NCI-H2227 (cell line): ENCODE results near the gene HSD11B2.

Experiments used
- DNase-seq: peaks from one replicate; lab custom pipeline; 2025; ENCODE audit not compliant: unreplicated experiment; lab: John Stamatoyannopoulos, UW

The HSD11B2 gene

DNA sequence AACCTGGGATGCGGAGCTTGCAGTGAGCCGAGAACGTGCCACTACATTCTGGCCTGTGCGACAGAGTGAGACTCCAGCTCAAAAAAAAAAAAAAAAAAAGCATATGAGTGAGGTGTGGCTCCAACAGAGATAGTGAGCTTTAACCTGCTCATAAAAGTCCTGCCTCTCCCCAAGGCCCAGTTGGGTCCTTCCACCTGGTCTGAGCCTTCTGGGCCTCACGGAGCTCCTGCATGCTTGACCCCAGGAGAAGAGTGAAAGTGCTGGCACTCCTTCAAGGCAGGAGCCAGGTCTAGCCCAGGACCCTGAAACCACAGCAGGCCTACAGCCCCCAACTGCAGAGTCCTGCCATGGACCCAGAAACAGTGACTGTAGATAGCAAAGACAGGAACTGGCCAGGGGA is 17.7 kb downstream of the HSD11B2 start:
- DNase-seq, result no peak

- DNase-seq, result no peak
These were observed 18.4 kb downstream of the HSD11B2 start for GRCh38 chr16:67449336-67449735.

- DNase-seq, result no peak
These were observed 18.8 kb downstream of the HSD11B2 start for GRCh38 chr16:67449739-67450138.

DNA sequence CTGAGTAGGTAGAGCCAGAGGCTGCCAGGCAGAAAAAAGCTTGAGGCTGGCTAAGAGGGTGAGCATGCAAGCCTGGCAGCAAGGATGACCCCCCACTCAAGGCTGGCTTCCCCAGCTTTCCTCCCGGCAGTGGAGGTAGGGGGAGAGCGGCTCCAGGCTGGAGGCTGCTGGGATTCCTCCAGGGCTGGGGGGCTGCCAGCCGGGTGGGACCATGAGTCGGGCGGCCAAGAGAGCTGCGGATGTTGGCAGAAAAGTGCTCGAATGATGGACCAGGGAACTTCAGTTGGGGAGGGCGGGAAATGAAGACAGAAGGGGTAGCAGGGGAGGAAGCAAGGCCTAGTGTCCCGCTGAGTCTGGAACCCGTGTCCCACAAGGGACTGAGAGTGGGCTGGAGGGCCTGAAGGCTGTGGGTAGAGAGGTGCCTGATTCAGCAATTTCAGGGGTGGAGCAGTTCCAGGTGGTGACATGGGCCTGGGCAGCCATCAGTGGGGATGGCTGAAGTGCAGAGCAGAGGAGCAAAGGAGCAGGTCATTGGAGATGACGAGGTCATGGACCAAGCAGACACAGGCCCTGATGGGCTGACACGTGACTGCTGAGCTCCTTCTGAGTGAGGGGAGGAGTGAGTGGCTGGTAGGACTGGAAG is 20.3 kb downstream of the HSD11B2 start:
- no peak for DNase-seq

- no peak for DNase-seq
These were observed 20.9 kb downstream of the HSD11B2 start for GRCh38 chr16:67451704-67452435.

DNA sequence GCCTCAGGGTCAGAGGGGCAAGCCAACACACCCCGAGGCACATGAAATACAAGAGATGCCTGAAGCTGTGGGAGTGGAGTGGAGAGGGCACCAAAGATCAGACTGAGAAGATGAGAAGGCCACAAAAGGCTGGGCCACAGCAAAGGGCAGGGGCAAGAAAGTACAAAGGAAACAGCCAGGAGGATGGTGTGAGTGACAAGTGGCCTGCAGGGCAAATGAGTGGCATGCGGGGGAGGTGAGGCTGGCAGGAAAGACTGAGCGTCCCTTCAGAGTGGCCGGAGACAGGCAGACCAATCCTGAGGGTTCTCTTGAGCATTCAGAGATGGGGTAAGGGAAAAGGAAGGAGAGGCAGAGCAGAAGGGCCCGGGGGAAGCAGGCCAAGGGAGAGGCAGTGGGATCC is 23.2 kb downstream of the HSD11B2 start:
- DNase-seq, result no peak

- DNase-seq, result no peak
These were observed 23.9 kb downstream of the HSD11B2 start for GRCh38 chr16:67454852-67455251.

DNA sequence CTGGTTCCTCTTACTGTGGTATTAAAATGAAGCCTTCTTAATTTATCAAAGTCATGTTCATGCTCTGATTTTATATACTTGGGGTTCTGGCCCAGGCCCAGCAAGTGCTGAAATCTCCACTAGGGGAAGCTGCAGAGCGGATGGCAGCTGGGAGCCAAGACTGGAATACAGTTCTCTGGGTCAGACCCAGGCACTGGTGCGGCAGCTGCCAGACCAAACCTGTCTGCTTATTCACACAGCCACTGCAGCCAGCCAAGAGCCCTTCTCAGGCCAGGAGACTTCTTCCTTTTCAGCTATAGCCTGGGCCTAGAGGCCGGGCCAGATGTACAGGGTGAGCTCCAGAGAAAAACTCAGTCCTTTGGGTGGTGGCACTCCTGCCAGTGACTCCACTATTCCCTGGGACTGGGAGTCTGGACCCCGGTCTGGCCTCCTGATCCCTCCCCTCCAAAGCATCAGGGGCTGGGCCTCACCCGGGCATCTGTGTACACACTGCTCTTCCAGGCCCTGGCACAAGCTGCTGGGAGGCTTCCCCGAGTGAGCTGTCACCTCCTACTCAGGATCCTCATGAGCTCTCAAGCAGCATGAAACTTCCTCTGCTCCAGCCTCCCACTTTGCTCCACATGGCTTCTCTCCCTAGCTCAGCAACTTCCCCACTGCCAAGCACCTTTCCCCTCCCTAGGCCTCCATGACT is 25.6 kb downstream of the HSD11B2 start:
- DNase-seq, result no peak

- no peak for DNase-seq
These were observed 26.7 kb downstream of the HSD11B2 start for GRCh38 chr16:67457611-67458010.

DNA sequence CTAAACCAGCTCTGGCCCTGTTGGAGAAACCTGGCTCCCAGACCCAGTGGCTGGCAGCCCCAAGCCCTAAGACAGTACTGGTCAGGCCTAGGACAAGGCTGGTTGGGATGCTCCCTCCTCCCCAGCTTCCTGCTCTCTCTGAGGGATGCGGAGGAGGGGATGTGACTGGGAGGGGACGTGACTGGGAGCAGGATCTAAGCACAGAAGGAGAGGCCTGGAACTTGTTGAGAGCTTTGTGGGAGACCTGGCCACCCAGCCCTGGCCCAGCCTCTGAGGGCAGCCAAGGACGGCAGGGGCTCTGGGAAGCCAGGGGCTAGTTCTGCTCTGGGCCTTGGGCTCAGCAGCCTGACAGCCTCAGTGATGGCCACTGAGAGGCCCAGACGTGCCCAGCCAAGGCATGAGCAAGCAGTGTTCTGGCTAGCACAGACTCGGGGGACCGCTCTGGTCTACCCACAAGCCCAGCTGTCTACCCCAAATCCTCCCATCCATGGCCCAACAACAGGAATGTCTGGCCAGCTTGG is 27.3 kb downstream of the HSD11B2 start:
- no peak for DNase-seq

DNA sequence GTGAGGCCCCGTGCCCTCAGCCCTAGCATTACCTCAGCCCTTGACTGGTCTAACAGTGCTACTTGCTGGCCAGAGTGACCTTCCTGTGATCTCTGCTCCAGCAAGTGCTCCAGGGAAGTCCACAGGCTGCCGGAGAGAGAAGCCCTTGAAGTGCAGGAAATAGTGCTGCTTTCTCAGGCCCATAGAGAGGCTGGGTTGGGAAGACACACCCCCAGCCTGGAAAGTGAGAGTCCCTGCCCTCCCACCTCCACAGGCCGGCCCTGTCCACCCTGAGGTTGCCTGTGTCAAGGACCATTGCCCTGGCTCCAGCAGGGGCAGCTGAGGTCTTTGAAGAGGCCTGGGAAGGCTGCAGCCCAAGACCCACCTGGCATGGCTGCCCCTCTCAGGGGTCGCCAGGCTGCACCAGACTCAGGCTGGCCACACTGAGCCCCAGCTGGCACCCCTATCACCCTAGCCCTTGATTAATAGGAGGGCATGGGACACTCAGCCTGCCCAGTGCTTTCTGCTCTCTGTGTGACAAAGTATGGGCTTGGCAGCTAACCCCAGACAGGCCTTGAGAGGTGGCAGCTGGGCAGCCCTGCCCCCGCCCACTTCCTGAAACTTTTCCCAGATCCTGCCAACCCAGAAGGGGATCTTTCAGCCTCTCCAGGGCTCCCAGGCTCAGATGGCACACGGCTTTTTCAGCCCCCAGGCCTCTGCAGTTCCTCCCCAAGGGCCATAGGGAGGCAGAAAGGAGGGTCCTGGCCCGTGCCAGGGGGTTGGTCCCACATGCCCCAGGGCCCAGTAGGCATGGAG is 28.3 kb downstream of the HSD11B2 start:
- DNase-seq, result no peak

DNA sequence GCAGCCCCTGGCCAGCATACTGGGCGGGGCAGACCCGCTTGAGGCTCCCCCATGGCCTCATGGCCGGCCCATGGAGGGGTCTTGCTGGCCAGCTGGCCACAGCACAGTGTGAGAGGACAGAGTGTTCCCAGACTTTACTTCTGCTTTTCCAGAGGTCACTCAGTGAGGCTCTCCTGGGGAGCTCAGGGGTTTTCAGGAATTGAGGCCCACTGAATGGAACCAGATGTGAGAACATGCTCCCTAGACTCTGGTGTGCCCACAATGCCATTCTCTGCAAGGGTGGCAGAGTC is 28.9 kb downstream of the HSD11B2 start:
- DNase-seq, result no peak

DNA sequence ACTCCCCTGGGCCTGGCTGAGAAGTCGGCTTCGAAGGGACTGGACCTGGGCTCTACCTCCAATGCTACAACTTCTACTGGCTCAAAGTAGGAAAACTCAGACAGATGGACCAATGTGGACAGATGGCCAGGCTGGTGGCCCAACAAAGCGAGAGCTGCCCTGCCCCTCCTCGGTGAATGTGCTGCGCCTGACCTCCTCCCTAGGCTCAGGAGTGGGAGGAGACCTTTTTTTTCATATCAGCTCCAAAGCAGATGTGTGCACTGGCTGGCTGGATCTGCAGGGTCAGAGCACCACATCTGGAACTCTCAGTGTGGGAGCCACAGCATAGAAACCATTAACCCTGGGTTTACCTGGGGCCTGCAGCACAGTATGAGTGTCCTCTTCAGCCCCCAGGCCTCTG is 29.2 kb downstream of the HSD11B2 start:
- no peak for DNase-seq

GRCh38 chr16:67460961-67461360 is 30.0 kb downstream of the HSD11B2 start:
- no peak for DNase-seq

DNA sequence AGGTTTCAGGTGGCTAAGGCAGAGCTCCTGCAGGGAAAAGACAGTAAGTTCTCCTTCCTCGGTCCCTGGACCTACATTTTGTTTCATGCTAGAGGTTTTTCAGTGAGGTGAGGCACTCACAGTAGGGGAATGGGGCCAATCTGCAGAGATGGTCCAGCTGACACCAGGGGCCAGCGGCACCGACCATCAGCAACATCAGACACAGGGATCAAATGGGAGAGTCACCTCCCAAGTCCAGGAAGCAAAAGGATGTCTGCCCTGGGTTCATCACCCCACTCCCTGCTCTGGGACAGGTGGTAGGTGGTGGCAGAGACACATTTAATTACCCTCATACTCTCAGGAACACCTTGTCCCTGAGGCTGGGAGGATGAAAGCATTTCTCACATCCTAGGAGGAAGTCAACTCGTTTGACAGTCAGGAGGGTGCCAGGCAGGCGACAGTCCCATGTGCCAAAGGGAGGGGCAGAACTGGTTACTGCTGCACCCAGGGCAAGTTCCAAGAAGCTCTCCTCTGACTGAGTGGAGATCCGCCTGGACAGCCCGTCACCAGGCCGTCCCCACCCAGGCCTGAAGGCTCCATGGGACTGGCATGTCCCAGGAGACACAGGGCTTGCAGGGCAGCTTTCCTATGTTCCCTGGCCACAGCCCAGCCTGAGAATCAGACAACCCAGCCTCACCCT is 30.8 kb downstream of the HSD11B2 start:
- DNase-seq, result no peak

- no peak for DNase-seq
These were observed 31.3 kb downstream of the HSD11B2 start for GRCh38 chr16:67462279-67462655.

DNA sequence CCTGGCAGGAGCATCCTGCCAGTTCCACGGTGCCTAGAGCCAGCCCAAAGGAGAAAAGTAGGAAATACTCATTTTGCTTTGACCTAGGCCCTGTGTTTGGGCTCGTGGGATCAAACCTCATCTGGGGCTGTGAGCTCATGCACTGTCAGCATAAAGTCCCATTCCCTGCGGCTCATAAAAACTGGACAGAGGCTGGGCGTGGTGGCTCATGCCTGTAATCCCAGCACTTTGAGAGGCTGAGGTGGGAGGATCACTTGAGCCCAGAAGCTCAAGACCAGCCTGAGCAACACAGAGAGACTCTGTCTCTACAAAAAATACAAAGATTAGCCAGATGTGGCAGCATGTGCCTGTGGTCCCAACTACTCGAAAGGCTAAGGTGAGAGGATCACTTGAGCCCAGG is 32.1 kb downstream of the HSD11B2 start:
- no peak for DNase-seq

GRCh38 chr16:67463691-67464090 is 32.8 kb downstream of the HSD11B2 start:
- DNase-seq, result no peak

- DNase-seq, result no peak
These were observed 33.6 kb downstream of the HSD11B2 start for GRCh38 chr16:67464565-67464964.

- DNase-seq, result no peak
These were observed 35.7 kb downstream of the HSD11B2 start for GRCh38 chr16:67466581-67466980.

DNA sequence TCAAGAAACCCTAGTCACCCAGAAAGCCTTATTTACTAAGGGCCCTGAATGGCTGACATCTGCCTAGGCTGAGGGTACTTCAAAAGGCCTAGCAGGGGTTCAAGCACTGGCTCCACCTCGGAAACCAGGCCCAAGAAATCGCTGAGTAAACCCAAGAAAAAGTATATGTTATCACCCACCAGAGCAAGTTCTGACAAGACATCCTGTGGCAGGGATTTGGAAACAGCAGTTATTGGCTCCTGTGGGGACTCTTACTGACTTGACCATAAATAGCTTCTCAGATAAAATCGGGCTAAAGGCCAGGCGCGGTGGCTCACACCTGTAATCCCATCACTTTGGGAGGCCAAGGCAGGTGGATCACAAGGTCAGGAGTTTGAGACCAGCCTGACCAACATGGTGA is 37.8 kb downstream of the HSD11B2 start:
- DNase-seq, result no peak
